Lung (tissue), 12 donors: ENCODE measurements around the gene SIRT4. TPM values are rescaled to one million over a fixed set of nuclear protein-coding genes. Genes with fewer than 3 reads are reported as not detected.

Experiments used
- ATAC-seq: fragments of 200-7000 bp; cut with Tn5 transposase; one replicate; pipeline ENCODE4 v1.9.1; 2020; ENCODE audit warnings: moderate number of reproducible peaks; ENCODE audit not compliant: insufficient read depth, low FRiP score
- DNase-seq, 3 donors: peaks; one replicate each; pipeline ENCODE4 v3.0.0-alpha.2; 2013 to 2017
- H3K27ac ChIP-seq, 2 donors: one replicate each; pipeline ENCODE4 v1.5.1; 2013; ENCODE audit warnings: mild to moderate bottlenecking in 2 of 2, moderate library complexity in 2 of 2, control low read depth in 1 of 2, inconsistent platforms in 1 of 2, low read depth in 1 of 2, low read length in 1 of 2
- H3K27me3 ChIP-seq, 3 donors: one replicate each; pipeline ENCODE4 v1.5.1; 2013; ENCODE audit warnings: low read length in 2 of 3; ENCODE audit not compliant: control insufficient read depth in 3 of 3, insufficient read depth in 3 of 3
- H3K36me3 ChIP-seq, 4 donors: one replicate each; pipeline ENCODE4 v1.5.1; 2013; ENCODE audit warnings: low read length in 4 of 4, mild to moderate bottlenecking in 1 of 4, moderate library complexity in 1 of 4; ENCODE audit not compliant: control insufficient read depth in 4 of 4, insufficient read depth in 4 of 4
- H3K4me1 ChIP-seq, 5 donors: one replicate each; pipeline ENCODE4 v1.5.1; 2013; ENCODE audit warnings: low read length in 5 of 5, mild to moderate bottlenecking in 2 of 5, moderate library complexity in 1 of 5; ENCODE audit not compliant: control insufficient read depth in 5 of 5, insufficient read depth in 5 of 5
- H3K4me3 ChIP-seq: one replicate; pipeline ENCODE4 v1.5.1; 2013; ENCODE audit warnings: mild to moderate bottlenecking, control low read depth, moderate library complexity
- H3K9ac ChIP-seq, 2 donors: one replicate each; pipeline ENCODE4 v1.5.1; 2013; ENCODE audit warnings: low read length in 2 of 2, control low read depth in 1 of 2; ENCODE audit not compliant: insufficient read depth in 1 of 2
- H3K9me3 ChIP-seq, 4 donors: one replicate each; pipeline ENCODE4 v1.5.1; 2013; ENCODE audit warnings: low read length in 3 of 4, mild to moderate bottlenecking in 1 of 4, moderate library complexity in 1 of 4; ENCODE audit not compliant: control insufficient read depth in 4 of 4, insufficient read depth in 3 of 4
- CTCF ChIP-seq: IDR thresholded peaks from 2 replicates; pipeline ENCODE4 v1.5.1; 2012; ENCODE audit warnings: mild to moderate bottlenecking; ENCODE audit errors: control extremely low read depth, extremely low read depth
- WGBS, 2 donors: extraction: QIAGEN DNeasy Blood & Tissue Kit; methylation state at CpG; one replicate each; pipeline ENCODE4 v1.1.7; 2013; 5-methylcytosine and 5-hydroxymethylcytosine counted together
- polyA plus RNA-seq, 2 donors: library from polyadenylated mRNA; stranded (reverse); fragments of 200-250 nt; gene quantifications; one replicate each; pipeline ENCODE4 v1.2.1, GENCODE V29; 2013
- total RNA-seq, 2 donors: library from RNA; depleted of rRNA in 1 of 2; stranded (reverse); fragments of >200 nt in 1 of 2; gene quantifications; one replicate each; pipeline ENCODE4 v1.2.1, GENCODE V29; 2014 to 2021
- donor health status: control.
- donor health status: control.
- donor health status: Bipolar disorder and iron deficiency.
- donor health status: healthy.
- donor health status: DM: yes; HTN: yes; CAD: no.

Gene SIRT4
- total and polyA plus RNA-seq, 4 donors, result 0.95 to 5.9 (median 1.7) TPM

- no peak for ATAC-seq
Observed at GRCh38 chr12:120276734-120277133, 25.4 kb upstream of the SIRT4 start.

GRCh38 chr12:120278137-120279069, 23.7 kb upstream of the SIRT4 start:
- WGBS, 2 donors, result 97% methylated on average over 50 to 57 of the region's 57 CpGs

More at GRCh38 chr12:120276734-120277133, 25.4 kb upstream of the SIRT4 start:
- Histone ChIP-seq H3K4me1 (no peaks in the 10 kb centered on the region), H3K27me3 (no peaks in the 10 kb centered on the region), H3K9me3 (no peaks in the 10 kb centered on the region), H3K36me3 (no peaks in the 10 kb centered on the region), H3K9ac (no peak overlapping the region), H3K4me3 (no peak overlapping the region), H3K27ac (no peak overlapping the region)
- no peak for TF ChIP-seq CTCF
- 93 to 95% methylated on average over 6 of the region's 6 CpGs for WGBS, 2 donors
- no peak for DNase-seq

GRCh38 chr12:120283318-120283717, 18.8 kb upstream of the SIRT4 start:
- no peaks in the 10 kb centered on the region for H3K36me3 ChIP-seq
- ATAC-seq, result no peak
- peaks cover 0 to 4% (median 0%) of the 10 kb centered on the region in 5 donors for H3K4me1 ChIP-seq
- no peak overlapping the region for H3K4me3 ChIP-seq
- peak in 1 of 3 donors; percentile 4 for DNase-seq
- no peak overlapping the region for H3K27ac ChIP-seq
- 63 to 78% methylated on average over 7 of the region's 7 CpGs for WGBS, 2 donors
- H3K27me3 ChIP-seq, result no peaks in the 10 kb centered on the region
- H3K9me3 ChIP-seq, result no peaks in the 10 kb centered on the region
- H3K9ac ChIP-seq, result no peak overlapping the region
- no peak for TF ChIP-seq CTCF

More at GRCh38 chr12:120278137-120279069, 23.7 kb upstream of the SIRT4 start:
- TF ChIP-seq CTCF, result no peak
- Histone ChIP-seq H3K9ac (no peak overlapping the region), H3K4me3 (no peak overlapping the region), H3K4me1 (peaks cover 0 to 3% (median 0%) of the 10 kb centered on the region in 5 donors), H3K27me3 (no peaks in the 10 kb centered on the region), H3K36me3 (no peaks in the 10 kb centered on the region), H3K9me3 (no peaks in the 10 kb centered on the region), H3K27ac (no peak overlapping the region)
- DNase-seq, result no peak
- ATAC-seq, result no peak
